Measurements from ENCODE around the gene COA8.
A peak's percentile ranks its signal among the peaks of the same experiment; 100 is the strongest.
"Not testable (repeated sequence)": the region's sequence is repeated elsewhere in the genome, so short reads cannot be mapped to it uniquely, and the experiment has no call there.

COA8 gene

GRCh38 chr14:103576371-103577024, 13.7 kb downstream of the COA8 start:
- no peak for DNase-seq

DNA sequence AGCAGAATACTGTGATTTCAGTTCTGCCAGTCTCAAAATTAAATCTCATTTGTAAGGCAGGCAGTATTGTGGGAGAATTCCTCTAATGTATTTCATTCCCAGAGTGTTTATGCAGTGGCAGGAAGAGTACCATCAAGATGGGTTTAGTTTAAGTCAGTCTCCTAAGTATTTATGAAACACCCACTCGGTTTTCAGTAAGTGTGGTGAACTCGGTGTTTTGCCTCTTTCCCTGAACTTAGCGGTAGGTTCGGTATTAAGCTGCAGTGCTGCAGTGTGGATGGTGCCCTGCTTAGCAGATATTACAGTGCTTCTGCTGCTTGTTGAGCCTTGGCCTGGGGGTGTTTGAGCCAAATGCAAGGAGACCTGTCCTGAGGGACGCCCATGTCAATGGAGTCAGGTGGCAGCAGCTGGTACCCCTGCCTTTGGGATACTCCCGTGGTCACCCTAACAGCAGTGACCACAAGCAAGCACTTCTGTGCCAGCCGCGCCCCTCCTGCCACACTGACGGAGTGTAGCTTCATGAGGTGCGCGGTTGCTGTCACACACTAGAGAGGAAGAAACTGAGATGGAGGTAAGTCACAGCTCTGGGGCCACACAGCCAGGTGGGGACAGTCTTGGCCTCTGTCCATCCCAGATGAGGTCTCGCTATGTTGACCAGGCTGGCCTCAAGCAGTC, 15.8 kb downstream of the COA8 start:
- DNase-seq: no peak

GRCh38 chr14:103581206-103581605, 18.4 kb downstream of the COA8 start:
- DNase-seq: no peak

DNA sequence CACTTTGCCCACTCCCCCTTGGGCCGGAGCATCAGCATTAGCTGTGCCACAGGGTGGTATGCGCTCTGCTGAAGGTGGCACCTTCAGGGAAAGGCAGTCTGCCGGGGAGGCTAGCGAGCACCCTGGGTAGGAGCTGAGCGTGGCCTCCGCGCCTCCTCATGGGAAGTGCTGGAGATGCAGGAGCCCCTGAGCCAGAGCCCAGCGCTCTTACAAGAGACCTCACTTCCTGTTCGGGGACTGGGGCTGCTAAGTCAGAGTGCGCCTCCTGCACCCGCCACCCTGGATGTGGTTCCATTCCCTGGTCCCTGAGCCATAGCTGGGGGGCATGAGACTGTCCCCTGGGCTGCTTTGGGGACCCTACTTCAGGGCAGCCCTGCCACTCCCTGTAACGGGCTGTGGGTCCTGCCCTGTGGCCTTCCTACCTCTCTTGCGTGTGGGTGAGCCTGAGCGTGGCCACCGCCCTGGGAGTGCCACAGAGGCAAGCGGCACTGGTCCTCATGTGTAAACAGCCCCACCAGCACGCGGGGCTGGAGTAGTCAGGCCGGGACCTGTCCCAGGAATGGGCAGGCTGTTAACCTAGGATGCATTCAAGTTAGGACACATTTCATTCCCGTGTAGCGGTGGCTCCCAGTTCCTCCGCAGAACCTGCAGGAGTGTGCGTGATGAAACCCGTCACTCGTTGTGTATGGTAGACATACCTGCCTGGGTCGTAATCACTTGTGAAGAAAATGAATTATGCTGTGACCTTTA, 19.4 kb downstream of the COA8 start:
- no peak for DNase-seq

GRCh38 chr14:103584326-103584915, 21.7 kb downstream of the COA8 start:
- DNase-seq: no peak

- no peak for DNase-seq
Observed at GRCh38 chr14:103593577-103593976, 30.8 kb downstream of the COA8 start.

- no peak for DNase-seq
Observed at GRCh38 chr14:103594265-103594664, 31.5 kb downstream of the COA8 start.

- no peak for DNase-seq
Observed at GRCh38 chr14:103597623-103598377, 35.0 kb downstream of the COA8 start.

DNA sequence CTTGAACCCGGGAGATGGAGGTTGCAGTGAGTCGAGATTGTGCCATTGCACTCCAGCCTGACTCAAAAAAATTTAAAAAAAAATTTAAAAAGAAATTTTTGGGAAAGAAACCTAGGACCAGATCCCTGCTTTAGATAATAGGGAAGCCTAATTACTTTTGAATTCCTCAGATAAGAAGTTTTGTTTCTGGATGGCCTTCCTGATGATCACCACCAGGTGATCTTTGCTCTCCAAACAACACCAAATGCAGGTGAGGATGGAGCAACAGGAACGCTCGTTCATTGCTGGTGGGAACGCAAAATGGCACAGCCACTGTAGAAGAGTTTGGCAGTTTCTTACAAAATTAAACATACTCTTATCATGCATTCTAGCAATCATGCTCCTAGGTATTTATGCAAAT, 37.7 kb downstream of the COA8 start:
- no peak for DNase-seq

DNA sequence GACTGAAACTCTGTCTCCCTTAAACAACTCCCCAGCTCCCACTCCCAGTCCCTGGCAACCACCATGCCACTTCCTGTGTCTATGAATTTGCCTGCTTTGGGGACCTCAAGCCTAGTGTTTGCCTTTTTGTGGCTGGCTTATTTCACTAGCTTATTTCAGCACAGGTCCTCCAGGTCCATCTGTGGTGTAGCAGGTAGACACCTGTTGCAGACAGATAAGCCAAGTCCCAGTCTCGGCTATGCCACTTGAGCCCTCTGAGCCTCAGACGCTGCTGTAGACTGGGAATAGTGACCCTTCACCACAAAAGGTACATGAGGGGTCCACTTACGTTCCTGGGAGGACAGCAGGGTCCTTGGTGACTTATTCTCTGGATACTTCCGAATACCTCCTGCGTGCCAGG, 41.9 kb downstream of the COA8 start:
- DNase-seq: no peak

- DNase-seq: peak; percentile 34
Observed at GRCh38 chr14:103606963-103607668, 44.4 kb downstream of the COA8 start.

DNA sequence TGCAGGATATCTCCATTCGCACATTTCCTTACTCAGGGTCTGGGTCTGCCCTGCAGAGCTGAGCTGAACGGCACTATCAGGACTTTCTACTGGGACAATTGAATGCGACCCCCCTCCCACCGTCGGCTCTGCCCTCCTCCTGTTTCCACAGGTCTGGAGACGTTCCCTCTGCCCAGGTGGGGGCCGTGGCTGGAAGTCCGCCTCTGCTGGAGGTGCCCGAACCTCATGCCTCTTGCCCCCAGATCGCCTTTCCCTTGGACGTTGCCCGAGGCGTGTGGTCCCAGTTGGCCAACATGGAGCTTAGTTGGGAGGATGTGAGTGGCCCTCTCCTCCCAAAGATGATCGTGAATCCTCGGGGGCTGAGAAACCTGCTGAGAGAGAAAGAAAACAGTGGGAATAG, 45.1 kb downstream of the COA8 start:
- DNase-seq: no peak

- not testable (repeated sequence) for DNase-seq
Observed at GRCh38 chr14:103609081-103609480, 46.3 kb downstream of the COA8 start.

- no peak for DNase-seq
Observed at GRCh38 chr14:103611215-103611614, 48.5 kb downstream of the COA8 start.

DNA sequence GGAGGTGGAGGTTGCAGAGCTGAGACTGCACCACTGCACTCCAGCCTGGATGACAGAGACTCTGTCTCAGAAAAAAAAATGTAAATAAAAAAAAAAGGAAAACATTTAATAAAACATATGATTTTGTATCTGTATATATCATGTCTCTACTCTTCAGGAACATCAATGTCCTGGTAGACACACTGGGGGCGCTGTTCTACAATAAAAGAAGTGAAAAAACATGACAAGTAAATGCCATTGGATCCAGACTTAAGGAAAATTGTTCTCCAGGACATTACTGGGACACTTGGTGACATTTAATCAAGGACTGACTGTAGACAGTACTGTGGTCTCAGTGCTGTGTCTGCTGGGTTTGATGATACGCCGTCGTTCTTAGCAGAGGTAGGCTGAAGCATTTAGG, 50.8 kb downstream of the COA8 start:
- DNase-seq: no peak

DNA sequence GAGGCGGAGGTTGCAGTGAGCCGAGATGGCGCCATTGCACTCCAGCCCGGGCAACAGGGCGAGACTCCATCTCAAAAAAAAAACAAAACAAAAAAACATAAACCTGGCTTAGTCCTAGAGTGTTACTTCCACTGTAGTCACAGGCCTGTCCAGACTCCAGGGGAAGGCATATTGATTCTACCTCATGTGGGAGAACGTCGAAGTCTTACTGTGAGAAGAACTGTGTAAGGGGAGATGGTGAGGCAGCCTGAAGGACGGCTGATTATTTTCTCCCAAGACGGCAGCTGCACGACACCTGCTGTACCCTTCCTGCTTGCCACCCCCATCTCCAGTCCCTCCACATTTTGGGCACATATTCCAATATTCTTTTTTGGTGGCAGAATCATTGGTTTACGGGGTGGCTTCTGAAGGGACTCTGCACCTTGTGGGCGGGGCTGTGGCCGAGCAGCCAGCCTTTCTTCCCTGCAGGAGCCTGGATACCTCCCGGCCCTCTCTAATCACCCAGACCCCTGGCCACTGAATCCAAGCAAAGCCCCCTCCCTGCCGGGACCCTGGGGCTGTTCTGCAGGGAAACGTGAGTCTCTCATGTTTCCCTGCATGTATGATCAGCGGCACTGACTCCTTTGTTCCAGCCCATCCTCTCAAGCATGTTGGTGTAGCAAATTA, 54.0 kb downstream of the COA8 start:
- DNase-seq: no peak

- no peak for DNase-seq
Observed at GRCh38 chr14:103619057-103619456, 56.3 kb downstream of the COA8 start.

- DNase-seq: no peak
Observed at GRCh38 chr14:103621860-103622259, 59.1 kb downstream of the COA8 start.

DNA sequence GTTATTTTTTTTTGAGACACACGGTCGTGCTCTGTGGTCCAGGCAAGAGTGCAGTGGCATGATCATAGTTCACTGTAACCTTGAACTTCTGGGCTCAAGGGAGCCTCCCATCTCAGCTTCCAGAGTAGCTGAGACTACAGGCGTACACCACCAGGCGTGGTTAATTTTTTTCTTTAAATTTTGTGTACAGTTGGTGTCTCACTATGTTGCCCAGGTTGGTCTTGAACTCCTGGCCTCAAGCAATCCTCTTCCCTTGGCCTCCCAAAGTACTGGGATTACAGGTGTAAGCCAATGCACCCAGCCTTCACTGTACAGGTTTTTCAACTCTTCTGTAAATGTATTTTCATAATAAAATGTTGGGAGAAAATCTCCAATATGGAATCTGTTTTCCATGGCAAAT, 60.5 kb downstream of the COA8 start:
- no peak for DNase-seq

DNA sequence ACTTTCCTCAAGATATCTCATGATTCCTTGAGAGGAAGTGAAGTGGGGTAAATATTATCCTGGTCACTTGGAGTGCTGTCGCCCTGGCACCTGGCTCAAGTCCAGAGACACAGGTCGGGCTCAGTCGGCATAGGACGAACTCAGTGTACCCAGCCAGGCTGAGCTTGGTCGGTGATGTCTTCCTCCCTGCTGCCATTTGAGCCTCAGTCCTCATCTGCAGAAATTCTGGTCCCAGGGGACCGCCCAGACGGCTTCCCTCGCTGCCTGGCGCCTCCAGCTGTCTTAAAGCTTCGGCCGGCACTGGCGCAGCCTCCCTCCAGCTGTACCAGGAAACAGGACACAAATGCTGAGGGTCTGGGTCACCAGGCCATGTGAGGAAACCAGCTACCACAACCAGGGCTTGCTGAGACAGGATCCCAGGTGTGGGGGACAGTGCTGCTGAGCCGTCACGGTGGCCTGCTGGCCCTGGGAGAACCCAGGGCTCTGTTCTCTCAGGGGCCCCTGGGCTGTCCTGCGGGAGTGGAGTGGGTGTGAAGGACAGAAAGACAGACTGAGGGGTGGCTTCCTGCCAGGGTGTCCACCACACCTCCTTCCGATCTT, 61.2 kb downstream of the COA8 start:
- no peak for DNase-seq

DNA sequence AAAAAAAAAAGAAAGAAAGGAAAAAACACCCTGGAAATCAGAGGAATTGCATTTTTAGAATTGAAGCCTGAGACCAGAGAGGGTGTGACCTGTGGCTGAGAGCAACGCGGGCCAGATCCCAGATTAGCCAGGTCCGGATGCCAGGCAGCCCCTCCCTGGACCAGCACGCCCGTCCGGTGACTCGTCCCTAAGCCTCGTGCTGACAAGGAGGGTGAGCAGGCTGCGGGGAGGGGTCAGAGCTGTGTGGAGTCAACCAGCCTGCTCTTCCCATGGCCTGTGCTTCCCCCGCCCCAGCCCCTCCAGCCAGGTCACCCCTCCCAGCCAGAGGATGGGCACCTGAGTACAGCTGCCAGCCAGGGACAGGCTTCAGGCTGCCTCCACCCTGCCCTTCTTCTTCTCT, 62.1 kb downstream of the COA8 start:
- DNase-seq: no peak
